Adrenal gland (tissue), 12 donors: ENCODE measurements around the gene ZNF394. TPM values are rescaled to one million over a fixed set of nuclear protein-coding genes. Genes with fewer than 3 reads are reported as not detected.
A peak's percentile ranks its signal among the peaks of the same experiment; 100 is the strongest.

ENCODE experiments used
- DNase-seq, 7 donors: peaks; one replicate each; pipeline ENCODE4 v3.0.0-alpha.2; 2019 to 2020
- H3K27ac ChIP-seq, 5 donors: fragments of 200-600 bp; sonication (generic) in 4 of 5; 1 replicate in 3 of 5; 2 replicates in 2 of 5; pipeline versions ENCODE4 v1.5.1 to v1.8.0; 2016 to 2020; ENCODE audit warnings: mild to moderate bottlenecking in 1 of 5
- H3K27me3 ChIP-seq: fragments of 200-600 bp; 2 replicates; pipeline ENCODE4 v1.8.0; 2021
- H3K36me3 ChIP-seq, 2 donors: fragments of 200-600 bp; replicated peaks in 1 of 2; 1 replicate in 1 of 2; 2 replicates in 1 of 2; pipeline versions ENCODE4 v1.5.1 to v1.8.0; 2018 to 2022
- H3K4me1 ChIP-seq, 2 donors: fragments of 200-600 bp; replicated peaks in 1 of 2; 1 replicate in 1 of 2; 2 replicates in 1 of 2; pipeline versions ENCODE4 v1.5.1 to v1.8.0; 2018 to 2021
- H3K4me3 ChIP-seq, 4 donors: fragments of 200-600 bp; sonication (generic) in 3 of 4; one replicate each; pipeline ENCODE4 v1.5.1; 2016 to 2018
- H3K9me3 ChIP-seq, 3 donors: fragments of 200-600 bp; sonication (generic) in 1 of 3; replicated peaks in 1 of 3; 1 replicate in 2 of 3; 2 replicates in 1 of 3; pipeline versions ENCODE4 v1.5.1 to v1.8.0; 2016 to 2021
- CTCF ChIP-seq, 6 experiments: fragments of 450-650 bp in 4 of 6; fragments of 200-600 bp in 2 of 6; sonication (generic) in 1 of 6; IDR thresholded peaks; 1 replicate in 5 of 6; 2 replicates in 1 of 6; pipeline versions ENCODE4 v1.5.1 to v1.8.0; 2016 to 2021; ENCODE audit warnings: antibody characterized with exemption in 6 of 6, mild to moderate bottlenecking in 2 of 6, moderate library complexity in 1 of 6
- POLR2A ChIP-seq, 2 donors: fragments of 450-650 bp; IDR thresholded peaks; one replicate each; pipeline ENCODE4 v1.6.1; 2017; ENCODE audit warnings: antibody characterized with exemption in 2 of 2, mild to moderate bottlenecking in 2 of 2, moderate library complexity in 1 of 2
- WGBS, 4 donors: extraction: QIAGEN DNeasy Blood & Tissue Kit in 2 of 4; methylation state at CpG; one replicate each; pipeline versions ENCODE4 v1.1.5 to v1.1.7; 2013 to 2017; 5-methylcytosine and 5-hydroxymethylcytosine counted together
- intact Hi-C, 2 donors: fragments of 100-400 bp; cut with DNase I; formaldehyde crosslinking; loops; one replicate each; pipeline versions ENCODE4 v1.14.1 to v1.15.0; 2022 to 2023
- polyA plus RNA-seq, 3 donors: library from polyadenylated mRNA; stranded (reverse); fragments of 200-250 nt in 2 of 3; fragments of 350-450 nt in 1 of 3; fragmentation: Illumina TruSeq in 1 of 3; extraction: RNeasy Lipid Tissue Mini Kit (QIAGEN cat#74804) in 1 of 3; gene quantifications; one replicate each; pipeline ENCODE4 v1.2.3, GENCODE V29; 2013 to 2014
- total RNA-seq, 9 donors: library from RNA; depleted of rRNA in 4 of 9; stranded (reverse); fragments of >200 nt in 4 of 9; fragments of 120-200 nt in 1 of 9; fragmentation: NEBNext Ultra II Directional in 1 of 9; extraction: Animal tissue kit (Norgen Biotek cat#: 25700) in 1 of 9; gene quantifications; one replicate each; pipeline versions ENCODE4 v1.1.0 to v1.2.4, GENCODE V29; 2013 to 2023
- donor health status: healthy with polysubstance abuse.
- donor health status: Bipolar disorder and iron deficiency.
- donor health status: DM: yes; HTN: yes; CAD: no.
- donor health status: DM: no; HTN: no; CAD: no.
- donor health status: DM: no; HTN: no; CAD: no.
- donor health status: DM: yes; HTN: yes; CAD: no.

Gene ZNF394
- total and polyA plus RNA-seq, 12 donors: 10.5 to 31.0 (median 22.8) TPM

GRCh38 chr7:99452541-99452940, 47.5 kb downstream of the ZNF394 start:
- intact Hi-C loops: no loop called here
- no peak for DNase-seq
- TF ChIP-seq POLR2A (IDR thresholded peaks at IDR 0.05) (no peak), CTCF (IDR thresholded peaks at IDR 0.05) (no peak)
- no peaks in the 10 kb centered on the region for H3K4me1 ChIP-seq
- 84 to 93% (median 88%) methylated on average over 3 to 13 of the region's 13 CpGs for WGBS, 4 donors
- H3K4me3 ChIP-seq: no peak overlapping the region
- H3K9me3 ChIP-seq: no peaks in the 10 kb centered on the region
- peaks cover 0 to 88% of the 10 kb centered on the region in 2 donors for H3K36me3 ChIP-seq
- no peaks in the 10 kb centered on the region for H3K27me3 ChIP-seq
- H3K27ac ChIP-seq: no peak overlapping the region

GRCh38 chr7:99451936-99452335, 48.1 kb downstream of the ZNF394 start:
- TF ChIP-seq CTCF (IDR thresholded peaks at IDR 0.05) (no peak), POLR2A (IDR thresholded peaks at IDR 0.05) (no peak)
- DNase-seq: no peak
- Histone ChIP-seq H3K36me3 (peaks cover 0 to 85% of the 10 kb centered on the region in 2 donors), H3K27ac (no peak overlapping the region), H3K4me1 (no peaks in the 10 kb centered on the region), H3K9me3 (no peaks in the 10 kb centered on the region), H3K27me3 (no peaks in the 10 kb centered on the region), H3K4me3 (no peak overlapping the region)
- WGBS, 4 donors: 86 to 100% (median 88%) methylated on average over 1 to 8 of the region's 8 CpGs
- intact Hi-C loops: no loop called here

- H3K9me3 ChIP-seq: no peaks in the 10 kb centered on the region
- H3K27ac ChIP-seq: no peak overlapping the region
- peaks cover 0 to 81% of the 10 kb centered on the region in 2 donors for H3K36me3 ChIP-seq
- 92 to 96% (median 94%) methylated on average over 5 of the region's 5 CpGs for WGBS, 4 donors
- DNase-seq: no peak
- no peaks in the 10 kb centered on the region for H3K4me1 ChIP-seq
- no peak for TF ChIP-seq POLR2A (IDR thresholded peaks at IDR 0.05)
- H3K4me3 ChIP-seq: no peak overlapping the region
- intact Hi-C loops: no loop called here
- no peaks in the 10 kb centered on the region for H3K27me3 ChIP-seq
Observed at GRCh38 chr7:99449326-99449725, 50.8 kb downstream of the ZNF394 start.

- Histone ChIP-seq H3K4me3 (no peak overlapping the region), H3K27ac (no peak overlapping the region), H3K27me3 (no peaks in the 10 kb centered on the region), H3K9me3 (no peaks in the 10 kb centered on the region), H3K36me3 (peaks cover 0 to 76% of the 10 kb centered on the region in 2 donors), H3K4me1 (no peaks in the 10 kb centered on the region)
- no peak for TF ChIP-seq CTCF (IDR thresholded peaks at IDR 0.05)
- no peak for TF ChIP-seq POLR2A (IDR thresholded peaks at IDR 0.05)
- no peak for DNase-seq
- intact Hi-C loops: no loop called here
- 87 to 98% (median 92%) methylated on average over 9 to 10 of the region's 10 CpGs for WGBS, 4 donors
Observed at GRCh38 chr7:99448855-99449254, 51.2 kb downstream of the ZNF394 start.

GRCh38 chr7:99447943-99448342, 52.1 kb downstream of the ZNF394 start:
- WGBS, 4 donors: 87 to 90% (median 88%) methylated on average over 5 to 10 of the region's 10 CpGs
- H3K4me1 ChIP-seq: no peaks in the 10 kb centered on the region
- H3K9me3 ChIP-seq: no peaks in the 10 kb centered on the region
- intact Hi-C loops: no loop called here
- DNase-seq: no peak
- H3K27me3 ChIP-seq: no peaks in the 10 kb centered on the region
- no peak overlapping the region for H3K27ac ChIP-seq
- H3K36me3 ChIP-seq: peaks cover 0 to 68% of the 10 kb centered on the region in 2 donors
- TF ChIP-seq POLR2A (IDR thresholded peaks at IDR 0.05): no peak
- peak in 1 of 6 experiments; percentile 15 for TF ChIP-seq CTCF (IDR thresholded peaks at IDR 0.05)
- no peak overlapping the region for H3K4me3 ChIP-seq
